Kidney glomerular epithelial cell (primary cell): ENCODE data around the gene PCCA.
"Not testable (repeated sequence)": the region's sequence is repeated elsewhere in the genome, so short reads cannot be mapped to it uniquely, and the experiment has no call there.

Source experiments
- DNase-seq: peaks from one replicate; lab custom pipeline; 2025; lab: John Stamatoyannopoulos, UW

The PCCA gene

DNA sequence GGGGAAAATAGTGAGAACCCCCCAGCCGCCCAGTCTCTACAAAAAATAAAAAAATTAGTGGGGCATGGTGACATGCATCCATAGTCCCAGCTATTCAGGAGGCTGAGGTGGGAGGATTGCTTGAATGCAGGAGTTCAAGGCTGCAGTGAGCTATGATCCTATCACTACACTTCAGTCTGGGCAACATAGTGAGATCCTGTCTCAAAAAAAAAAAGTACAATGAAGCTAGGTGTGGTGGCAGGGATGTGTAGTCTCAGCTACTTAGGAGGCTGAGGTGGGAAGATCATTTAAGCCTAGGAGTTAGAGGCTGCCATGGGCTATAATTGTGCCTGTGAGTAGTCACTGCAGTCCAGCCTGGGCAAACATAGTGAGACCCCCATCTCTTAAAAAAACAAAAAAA, 8.9 kb downstream of the PCCA start:
- DNase-seq: no peak

DNA sequence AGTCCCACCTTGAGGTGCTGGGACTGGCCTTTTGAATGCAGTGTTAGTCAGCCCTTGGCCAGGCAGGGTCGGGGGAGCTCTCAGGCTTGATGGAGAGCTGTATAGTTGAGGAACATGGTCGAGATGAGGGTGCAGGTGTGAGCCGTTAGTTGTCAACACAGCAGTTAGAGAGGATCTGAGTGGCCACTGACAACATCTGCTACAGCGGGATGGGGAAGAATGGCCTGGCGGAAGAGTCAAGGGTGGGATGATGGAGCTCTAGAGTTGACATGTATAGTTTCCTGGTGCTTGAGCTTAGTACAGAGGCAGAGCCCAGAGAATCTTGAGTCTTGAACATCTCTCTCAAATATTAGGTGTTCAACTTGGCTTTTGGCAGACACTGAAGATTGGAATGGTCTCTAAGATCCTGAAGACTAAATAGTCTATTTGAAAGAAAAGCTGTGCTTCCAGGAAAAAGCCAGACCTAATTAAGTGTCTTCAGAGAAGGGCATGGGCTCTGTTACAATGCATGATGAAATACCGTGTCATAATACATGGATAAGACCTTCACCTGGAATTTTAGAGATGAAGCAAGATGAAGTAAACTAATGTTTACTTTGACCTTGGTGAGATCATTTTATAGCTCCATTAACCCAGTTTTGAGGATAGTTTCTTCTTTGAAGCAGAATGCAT, 9.7 kb downstream of the PCCA start:
- DNase-seq: no peak

DNA sequence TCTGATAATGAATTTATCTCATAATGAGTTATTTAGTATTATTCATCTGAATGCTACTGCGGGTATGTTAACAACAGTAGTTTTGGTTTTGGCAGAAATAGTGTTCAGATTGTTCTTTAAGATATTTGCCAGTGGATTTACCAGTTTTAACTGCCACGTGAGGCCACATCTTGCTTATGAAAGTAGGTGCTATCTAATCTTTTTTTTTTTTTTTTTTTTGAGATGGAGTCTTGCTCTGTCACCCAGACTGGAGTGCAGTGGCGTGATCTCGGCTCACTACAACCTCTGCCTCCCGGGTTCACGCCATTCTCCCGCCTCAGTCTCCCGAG, 10.2 kb downstream of the PCCA start:
- not testable (repeated sequence) for DNase-seq

DNA sequence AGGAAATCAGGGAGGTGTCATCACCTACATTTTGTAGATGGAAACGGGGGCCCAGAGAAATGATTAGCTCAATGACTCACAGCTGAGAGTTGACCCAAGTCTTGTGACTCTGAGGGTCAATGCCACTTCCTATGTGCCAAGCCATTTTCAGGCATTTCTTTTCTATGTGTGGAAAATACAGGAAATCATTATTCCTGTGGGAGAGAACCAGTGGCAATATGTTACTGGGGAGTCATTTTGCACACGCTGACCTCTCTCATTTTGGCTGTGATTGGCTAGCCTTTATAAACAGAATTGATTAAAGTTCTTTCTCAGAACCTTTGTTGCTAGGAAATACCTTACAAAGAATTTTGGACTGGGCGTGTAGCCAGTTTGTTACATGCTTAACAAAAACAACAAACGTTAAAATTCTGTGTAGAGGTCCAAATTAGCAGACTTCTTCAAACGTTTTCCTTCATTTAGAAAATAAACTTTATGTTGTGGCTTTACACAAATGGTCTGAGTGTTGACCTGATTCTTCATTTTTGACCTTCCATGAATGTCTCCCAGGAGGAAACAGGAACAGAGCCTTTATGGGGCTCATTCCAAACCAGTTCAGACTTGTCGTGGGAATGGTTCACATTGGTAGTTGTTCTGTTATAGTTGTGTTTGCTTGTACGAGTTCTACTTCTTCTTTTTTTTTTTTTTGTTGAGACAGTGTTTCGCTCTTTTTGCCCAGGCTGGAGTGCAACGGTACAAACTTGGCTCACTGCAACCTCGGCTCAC, 11.4 kb downstream of the PCCA start:
- peak; percentile 61 for DNase-seq

DNA sequence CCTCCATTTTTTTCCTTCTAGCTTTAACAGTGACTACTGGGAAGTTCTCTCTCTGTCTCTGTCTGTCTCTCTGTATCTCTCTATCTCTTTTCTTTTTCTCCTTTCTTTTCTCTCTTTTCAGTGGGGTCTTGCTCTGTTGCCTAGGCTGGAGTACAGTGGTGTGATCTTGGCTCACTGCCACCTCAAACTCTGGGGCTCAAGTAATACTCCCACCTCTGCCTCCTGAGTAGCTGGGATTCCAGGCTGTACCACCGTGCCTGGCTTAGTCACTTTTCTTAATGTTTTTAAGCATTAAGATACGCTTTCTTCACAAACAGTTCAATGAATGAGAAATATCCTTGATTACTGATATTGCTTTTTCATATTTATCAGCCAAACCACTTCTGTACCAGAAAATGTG, 13.1 kb downstream of the PCCA start:
- DNase-seq: peak; percentile 31

DNA sequence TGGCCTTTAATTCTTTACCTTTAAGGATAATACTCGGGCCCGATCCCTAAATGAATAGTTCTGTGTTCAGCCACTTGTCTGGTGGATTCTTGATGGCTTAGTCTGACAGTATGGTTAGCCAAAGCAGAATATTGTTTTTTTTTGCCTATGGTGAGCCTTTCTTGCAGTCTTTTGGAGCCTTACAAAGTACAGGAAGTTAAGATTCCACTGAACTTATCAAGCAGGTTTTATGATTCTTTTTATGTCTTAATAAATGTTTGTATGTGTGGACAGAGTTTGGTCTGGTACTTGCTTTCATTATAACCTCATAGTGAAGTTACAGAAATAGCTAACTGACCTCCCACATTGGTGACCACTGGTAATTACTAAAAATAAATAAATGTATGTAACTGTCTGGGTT, 17.1 kb downstream of the PCCA start:
- DNase-seq: peak; percentile 30

DNA sequence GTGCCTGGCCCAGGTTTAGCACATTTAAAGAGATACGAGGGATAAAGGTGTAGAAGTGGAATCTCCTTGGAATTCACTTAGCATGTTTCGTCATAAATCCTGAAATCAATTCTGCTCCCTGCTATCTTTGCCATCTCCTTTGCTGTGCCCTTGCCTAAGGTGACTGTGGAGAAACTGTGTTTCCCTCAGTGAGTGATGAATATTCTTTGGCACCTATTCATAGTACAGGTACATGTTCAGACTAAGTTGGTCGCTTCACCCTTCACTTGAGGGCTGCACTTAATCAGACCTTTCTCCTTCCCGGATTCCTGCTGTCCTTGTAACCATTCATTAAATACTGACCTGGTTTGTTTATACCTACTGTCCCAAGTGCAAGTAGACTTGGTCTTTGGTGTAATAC, 17.8 kb downstream of the PCCA start:
- DNase-seq: no peak

DNA sequence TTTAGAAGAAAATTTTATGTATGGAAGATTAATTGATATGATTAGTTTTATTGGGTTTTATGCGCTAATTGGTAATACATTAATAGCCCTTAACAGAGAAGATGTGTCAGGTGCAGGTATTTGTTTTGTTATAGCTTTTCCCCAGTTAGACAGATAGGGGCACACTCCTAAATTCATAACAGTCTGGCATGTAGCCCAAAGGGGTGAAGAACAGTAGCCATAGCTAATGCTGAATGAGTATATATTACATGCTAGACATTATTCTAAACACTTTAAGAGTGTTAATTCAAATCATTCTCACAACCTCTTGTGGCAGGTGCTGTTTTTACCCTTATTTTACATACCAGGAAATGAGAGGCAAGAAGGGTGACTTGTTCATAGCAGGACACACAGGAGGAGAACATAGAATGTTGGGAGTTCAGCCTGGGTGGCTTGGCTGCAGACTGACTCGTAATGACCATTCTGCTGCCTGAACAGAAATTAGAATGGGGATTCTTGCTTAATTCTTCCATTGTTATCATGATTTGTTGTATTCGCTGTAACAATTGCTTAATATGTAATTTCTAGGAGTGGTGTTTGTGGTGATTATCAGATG, 20.1 kb downstream of the PCCA start:
- peak; percentile 37 for DNase-seq

DNA sequence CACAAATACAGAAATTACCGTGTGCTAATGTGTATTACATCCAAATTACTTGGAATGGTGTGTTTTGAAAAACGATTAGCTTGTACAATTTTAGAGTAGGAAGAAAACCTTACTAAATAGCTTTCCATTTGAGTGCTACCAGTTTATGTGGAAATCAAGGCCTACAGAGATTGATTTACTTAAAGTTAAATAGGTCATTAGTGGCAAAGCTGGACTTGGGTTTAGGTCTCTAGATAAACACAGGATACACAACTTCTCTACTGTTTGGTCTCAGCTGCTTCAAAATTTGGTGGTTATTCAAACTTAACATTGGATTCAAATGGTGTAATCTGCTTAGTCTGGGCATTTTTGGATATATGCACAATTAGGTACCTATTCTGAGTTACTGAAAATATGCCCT, 21.4 kb downstream of the PCCA start:
- DNase-seq: no peak

DNA sequence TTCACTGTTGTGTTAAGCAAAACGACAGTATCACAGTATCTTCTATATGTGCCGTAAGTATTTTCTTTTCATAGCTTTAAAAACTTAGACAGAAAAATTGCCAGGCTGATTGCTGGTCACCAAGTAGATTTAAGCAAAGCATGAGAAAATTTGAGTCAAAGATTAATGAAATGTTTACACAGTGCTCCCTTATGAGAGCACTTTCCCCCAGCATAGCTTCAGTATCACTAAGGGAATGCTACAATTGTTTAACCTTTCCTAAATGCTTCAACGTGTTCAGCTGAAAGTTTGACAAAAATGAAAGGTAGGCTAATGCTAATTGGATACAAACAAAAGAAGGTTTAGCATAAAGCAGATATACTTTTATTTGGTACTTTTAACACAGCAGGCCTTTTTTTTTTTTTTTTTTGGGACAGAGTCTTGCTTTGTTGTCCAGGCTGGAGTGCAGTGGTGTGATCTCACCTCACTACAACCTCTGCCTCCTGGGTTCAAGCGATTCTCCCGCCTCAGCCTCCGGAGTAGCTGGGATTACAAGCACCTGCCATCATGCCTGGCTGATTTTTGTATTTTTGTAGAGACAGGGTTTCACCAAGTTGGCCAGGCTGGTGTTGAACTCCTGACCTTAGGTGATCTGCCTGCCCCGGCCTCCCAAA, 23.4 kb downstream of the PCCA start:
- DNase-seq: peak; percentile 20

DNA sequence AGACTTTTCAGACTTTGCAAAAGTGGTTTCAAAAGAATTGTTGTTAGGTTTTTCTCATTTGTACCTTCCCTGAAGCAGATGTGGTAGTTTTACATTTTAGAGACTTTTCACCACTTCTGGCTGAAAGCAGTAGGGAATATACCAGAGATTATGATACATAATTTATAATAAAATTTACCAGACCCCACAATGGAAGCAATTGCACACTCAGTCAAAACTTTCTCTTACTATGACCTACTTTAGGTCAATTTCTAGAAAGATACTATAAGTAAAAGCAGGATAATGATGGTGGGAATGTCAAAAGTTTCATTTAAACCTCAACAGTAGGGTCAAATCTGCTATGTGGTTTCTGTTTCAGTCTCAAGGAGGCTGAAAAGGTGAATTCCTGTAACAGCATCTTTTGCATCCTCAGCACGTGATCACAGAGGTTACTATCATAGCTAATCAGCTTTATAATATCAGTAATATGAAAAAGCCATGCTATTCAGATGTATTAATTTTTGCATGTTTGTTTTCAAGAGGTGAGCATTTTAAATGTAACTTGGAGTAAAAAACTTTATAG, 26.9 kb downstream of the PCCA start:
- no peak for DNase-seq

DNA sequence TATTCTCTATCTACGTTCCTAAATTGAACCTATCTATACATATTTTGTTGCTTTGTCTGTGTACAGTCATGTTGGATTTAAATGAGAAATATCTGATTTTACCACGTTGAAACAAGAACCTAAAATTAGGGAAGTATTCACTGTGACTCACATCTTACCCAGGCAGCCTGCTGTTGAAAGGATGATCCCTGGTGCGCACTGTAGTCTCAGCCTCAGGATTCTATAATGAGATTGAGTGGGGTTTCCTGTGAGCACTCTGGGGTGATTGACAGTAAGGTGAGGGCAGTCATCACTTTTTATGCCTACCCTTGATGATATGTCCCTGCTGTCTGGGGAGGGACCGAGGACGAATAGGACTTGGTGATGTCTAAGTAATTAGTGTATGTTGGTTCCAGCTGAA, 35.4 kb downstream of the PCCA start:
- no peak for DNase-seq

DNA sequence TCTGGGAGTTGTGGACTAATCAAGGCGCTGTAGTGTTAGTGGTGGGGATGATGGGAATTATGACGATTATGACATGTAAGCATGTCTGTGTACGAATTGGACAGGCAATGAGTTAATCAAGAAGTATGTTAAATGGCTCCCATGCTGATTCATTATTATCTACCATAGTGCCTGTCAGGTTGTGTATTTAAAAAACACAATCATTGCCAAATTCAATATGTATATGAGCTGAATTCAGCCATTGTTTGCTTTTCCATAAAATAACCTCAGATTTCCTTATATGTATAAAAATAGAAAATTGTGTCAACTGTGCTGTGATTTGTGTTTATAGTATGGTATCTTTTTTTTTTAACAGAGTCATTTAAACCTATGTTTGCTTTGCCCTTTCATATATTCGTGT, 37.1 kb downstream of the PCCA start:
- DNase-seq: no peak

DNA sequence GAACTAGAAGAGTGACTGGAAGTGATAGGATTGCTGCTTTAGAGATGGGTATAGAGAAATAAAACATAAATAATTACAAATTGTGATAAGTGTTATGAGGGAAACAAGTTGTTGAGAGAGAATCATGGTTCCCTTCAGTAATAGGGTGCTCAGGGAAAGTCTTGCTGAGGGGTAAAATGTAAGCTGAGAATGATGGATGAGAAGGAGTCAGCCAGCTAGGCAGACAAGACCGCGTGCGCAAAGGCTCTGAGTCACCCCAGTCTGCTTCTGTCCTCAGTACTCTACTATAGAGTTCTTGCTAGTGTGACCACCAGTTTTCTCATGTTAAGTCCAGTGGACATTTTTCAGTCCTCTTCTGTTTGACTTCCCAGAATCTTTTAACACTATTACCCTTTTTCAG, 39.5 kb downstream of the PCCA start:
- peak; percentile 34 for DNase-seq

DNA sequence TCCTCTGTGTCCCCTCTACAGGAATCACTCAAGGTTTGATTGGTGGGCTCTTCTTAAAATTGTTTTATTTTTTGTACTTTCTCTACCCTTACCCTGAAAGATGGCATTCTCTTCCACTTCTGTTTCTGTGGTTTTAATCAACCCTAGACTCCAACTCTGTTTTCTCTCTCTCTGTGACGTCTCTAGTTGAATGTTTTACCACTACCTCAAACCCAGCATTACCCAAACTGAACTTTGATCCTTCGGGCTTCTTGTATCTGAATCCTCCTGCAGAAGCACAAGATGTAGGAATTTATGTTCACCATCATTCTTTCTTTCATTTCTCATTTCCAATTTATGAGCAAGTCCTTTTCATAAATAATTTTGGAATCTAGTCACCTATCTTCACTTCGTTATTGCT, 39.9 kb downstream of the PCCA start:
- DNase-seq: no peak

DNA sequence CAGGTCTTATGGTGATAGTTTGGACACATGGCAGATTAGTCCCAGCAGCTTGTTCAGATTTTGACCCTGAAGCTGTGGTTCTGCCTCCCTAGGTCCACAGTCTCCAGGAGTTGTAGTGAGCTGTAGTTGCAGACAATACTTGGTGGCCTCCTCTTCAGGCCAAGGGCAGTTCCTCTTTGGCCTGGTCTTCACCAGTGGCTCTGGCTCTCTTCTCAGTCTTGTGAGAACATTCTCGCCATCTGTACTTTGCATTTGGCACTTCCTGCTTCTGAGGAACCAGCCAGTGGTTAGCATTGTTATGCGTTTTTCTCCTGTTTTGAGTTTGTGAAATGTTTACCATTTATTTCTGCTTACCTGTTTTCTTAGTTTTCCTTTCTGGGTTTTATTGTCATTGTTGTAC, 40.7 kb downstream of the PCCA start:
- DNase-seq: no peak

DNA sequence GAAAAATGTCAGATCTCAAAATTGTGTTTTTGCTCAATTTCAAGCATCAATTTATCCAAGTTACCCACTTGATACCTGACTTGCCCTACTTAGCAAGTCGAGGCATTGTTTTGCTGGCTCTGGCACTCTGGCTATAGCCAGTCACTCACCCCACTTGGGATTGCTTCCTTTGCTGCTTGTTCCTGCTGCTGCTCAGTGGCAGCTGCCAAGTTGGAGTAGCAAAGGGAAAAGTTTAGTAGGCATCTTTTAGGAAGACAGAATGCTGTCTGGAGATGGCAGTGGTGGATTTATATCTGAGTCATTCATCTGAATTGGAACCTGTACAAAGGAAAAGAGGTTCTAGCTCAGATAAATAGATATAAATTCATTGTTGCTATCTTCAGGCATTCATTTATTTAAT, 41.2 kb downstream of the PCCA start:
- DNase-seq: no peak

DNA sequence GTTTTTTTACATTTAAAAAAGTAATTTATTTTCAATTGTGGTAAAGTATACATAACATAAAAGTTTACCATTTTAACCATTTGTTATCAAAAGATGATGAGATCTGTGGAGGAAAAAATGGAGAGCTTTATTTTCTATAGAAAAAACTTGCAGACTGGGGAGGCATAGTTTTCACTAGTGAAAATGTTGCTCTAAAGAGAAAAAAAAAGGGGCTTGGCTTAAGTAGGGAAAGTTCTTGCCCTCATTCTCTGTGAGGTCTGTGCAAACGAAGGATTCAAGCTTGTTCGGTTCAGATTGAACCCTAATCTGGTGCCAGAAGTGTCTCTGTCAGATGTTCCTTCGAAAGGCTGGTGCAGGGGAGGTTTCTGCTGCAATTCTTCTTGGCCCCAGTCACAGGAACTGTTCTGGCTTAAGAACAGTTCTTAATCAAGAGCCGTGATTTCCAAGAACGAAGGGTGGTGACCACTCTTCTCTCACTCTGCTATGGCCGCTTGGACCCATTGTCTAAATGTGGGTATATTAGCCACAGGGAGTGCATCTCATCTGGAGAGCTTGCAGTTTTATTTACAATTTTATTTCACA, 42.1 kb downstream of the PCCA start:
- DNase-seq: no peak

DNA sequence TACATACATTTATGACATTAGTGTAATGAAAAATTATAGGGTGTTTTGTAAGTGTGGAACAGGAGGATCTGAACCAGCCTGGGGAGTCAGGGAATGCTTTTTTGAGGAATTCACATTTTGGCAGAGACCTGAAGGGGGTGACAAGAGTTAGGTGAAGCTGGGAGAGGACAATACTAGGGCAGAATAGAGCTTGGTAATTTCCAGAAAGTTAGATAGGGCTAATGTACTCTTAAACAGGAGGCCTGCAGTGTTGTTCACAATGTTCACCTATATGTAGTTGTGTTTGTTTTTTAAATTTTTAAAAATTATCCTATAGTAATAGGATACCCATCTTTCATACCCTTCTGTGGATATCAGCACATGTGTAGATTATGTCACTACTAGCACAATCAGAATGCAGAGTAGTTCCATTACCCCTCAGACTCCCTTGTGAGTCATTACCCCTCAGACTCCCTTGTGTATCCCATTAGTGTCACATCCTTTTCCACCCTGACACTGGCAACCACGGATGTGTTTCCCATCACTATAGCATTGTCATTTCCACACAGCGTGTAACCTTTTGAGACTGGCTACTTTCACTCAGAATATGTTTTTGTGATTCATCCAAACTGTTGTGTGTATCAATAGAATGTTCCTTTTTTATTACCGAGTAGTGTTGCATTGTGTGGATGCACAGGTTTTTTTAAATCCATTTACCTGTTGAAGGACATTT, 43.1 kb downstream of the PCCA start:
- DNase-seq: peak; percentile 82

DNA sequence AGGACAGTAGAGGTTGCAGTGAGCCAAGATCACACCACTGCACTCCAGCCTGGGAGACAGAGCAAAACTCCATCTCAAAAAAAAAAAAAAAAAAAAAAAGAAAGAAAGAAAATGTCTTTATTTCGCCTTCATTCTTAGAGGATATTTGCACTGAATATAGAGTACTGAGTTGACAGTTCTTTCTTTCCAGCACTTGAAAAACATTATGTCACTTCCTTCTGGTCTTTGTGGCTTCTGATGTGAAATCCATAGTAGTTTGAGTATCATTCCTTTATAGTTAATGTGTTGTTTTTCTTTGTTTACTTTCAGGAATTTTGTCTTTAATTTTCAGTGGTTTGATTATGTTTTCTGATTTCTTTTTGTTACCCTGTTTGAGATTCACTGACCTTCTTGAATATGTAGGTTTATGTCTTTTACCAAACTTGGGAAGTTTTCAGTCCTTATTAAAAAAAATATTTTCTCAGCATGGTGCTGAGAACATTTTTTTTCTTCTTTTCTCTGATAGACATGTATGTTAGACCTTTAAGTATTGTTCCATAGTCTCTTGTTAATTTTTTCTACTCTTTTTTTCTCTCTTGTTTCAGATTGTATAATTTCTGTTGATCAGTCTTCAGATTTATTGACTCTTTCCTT, 50.1 kb downstream of the PCCA start:
- no peak for DNase-seq

DNA sequence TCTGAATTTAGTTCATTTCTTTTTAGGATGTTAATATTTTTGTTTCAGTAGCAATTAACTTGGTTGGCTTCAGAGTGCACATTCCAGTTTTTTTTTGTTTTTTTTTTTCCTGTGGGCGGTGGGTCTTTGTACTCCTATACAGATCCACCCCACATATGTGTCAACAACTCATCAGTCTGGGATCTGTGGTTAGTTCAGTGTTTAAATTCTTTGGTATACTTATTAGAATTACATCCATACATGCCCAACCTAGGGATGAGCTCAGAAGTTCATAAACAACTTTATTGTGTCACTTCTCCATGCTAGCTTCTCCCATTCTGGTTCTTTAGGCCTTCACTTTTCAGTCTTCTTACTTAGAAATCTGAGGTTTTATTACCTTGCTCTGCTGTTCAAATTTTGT, 50.9 kb downstream of the PCCA start:
- no peak for DNase-seq
